NCI-H1436 (cell line): ENCODE results near the gene TNFRSF25.
A peak's percentile ranks its signal among the peaks of the same experiment; 100 is the strongest.
"Not testable (repeated sequence)": the region's sequence is repeated elsewhere in the genome, so short reads cannot be mapped to it uniquely, and the experiment has no call there.

Source experiments
- DNase-seq: peaks from one replicate; lab custom pipeline; 2025; lab: John Stamatoyannopoulos, UW

Gene TNFRSF25

GRCh38 chr1:6431645-6432579, 34.1 kb downstream of the TNFRSF25 start:
- DNase-seq: not testable (repeated sequence)

- not testable (repeated sequence) for DNase-seq
Observed at GRCh38 chr1:6429660-6430411, 36.1 kb downstream of the TNFRSF25 start.

DNA sequence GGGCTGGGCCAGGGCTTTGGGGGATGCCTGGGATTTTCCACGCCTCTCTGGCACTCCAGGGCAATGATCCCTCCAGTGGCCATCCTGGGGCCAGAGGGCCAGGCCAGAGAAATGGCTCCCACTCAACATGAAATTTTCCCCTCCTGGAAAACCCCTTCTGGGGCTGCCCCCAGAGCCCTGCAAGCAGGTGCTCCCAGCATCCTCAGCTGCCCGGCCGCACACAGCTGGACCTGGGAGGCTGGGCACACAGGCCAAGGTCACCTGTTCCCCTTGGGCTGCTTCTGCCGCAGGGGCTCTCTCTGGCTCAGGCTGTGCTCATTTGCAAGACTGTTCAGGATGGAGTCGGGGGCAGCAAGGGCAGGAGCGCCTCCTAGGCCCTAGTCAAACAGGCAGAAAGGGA, 37.5 kb downstream of the TNFRSF25 start:
- not testable (repeated sequence) for DNase-seq

DNA sequence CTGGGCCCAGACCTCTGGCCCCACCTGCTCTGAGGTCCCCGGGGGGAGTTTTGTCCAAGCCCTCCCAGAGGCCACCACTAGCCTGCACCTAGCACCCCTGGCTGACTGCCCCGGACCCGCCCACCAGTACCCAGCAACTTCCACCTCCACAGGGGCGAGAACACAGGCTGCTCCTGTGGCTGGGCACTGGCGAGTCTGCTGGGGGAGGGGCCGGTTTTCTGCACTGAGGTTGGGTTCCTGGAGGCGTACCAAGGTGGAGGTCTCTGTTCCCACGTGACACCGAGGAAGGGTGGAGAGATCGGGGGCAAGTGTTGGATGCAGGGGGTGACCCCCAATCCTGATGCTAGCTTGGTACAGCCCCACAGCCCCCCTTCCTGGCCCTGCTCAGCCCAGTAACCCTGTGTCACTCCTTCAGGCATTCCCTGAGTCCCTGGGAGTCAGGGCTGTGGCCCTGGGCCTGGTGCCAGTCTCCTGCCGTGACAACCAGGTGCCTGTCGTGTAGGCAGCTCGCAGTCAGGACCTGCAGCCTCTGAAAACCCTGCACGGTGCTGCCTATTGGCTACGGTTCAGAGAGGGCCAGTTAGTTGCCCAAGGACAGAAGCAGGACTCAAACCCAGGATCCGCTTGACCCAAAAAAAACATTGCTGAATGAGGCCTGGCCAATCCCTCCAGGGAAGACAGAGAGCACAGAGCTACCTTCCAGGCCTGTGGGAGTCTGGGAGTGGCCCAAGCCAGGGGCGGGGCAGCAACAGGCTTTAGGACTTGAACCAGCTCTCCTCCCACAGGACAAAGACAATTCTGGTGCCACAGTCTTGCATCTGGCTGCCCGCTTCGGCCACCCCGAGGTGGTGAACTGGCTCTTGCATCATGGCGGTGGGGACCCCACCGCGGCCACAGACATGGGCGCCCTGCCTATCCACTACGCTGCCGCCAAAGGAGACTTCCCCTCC, 38.3 kb downstream of the TNFRSF25 start:
- no peak for DNase-seq

DNA sequence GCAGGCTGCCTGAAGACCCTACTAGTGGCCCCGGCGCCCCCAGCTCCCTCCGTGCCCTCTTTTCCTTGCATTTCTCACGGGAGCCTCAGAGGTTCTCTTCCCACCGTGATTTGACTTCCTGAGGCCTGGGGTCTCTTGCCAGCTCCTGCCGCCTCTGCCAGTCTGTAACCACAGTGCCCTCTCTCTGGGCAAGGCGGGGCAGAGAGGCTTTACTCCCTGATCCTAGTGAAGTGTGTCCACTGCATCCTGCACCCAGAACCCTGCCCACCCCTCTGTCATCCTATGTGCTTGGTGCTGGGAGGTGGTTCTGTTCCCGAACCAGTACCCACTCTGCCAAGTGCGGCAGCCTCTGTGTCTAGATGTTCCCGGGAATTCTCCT, 39.0 kb downstream of the TNFRSF25 start:
- DNase-seq: no peak

DNA sequence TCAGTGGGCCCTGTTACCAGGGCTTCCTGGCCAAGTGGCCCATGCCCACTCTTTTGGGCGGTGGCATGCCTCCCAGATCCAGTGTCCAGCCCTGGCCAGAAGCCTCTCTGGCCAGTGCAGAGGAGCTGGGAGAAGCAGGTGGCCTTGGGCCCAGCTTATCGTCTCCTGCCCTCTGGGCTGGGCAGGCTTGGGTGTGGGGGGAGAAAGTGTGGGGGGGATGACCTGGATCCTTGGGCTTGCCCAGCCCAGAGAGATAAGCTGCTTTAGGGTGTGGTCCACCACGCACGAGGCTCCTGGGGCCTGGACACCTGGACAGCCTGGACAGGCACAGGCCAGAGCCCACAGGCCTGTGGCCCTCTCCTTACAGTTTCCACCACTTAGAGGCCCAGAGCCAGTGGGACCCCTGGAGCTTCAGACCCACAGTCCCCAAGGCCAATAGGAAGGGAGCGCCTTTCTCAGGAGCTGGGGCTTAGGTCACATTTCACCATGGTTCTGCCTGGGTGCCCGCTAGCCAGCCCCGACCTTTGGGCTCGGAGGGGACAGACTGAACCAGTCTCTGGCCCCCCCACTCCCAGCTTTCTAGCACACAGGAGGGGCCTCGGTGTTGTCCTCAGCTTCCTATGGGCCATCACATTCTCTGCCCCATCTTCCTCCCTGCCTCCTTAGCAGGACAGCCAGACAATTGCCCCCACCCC, 39.5 kb downstream of the TNFRSF25 start:
- no peak for DNase-seq

DNA sequence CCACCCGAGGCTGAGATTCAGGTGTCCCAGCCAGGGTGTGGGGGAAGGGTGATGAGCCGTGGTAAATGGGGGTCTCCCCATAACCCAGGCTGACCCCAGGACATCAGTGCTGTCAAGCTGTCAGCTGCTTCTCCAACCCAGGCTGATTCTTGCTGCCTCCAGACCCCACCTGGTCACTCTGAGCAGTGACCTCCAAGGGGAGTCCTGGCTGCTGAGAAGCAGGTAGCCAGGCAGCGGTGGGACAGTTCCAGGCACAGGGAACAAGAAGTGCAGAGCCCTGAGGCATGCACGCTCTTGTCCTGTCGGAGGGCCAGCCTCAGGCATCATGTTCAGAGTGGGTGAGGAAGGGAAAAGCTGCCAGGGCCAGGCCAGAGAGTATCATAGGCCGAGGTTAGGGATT, 40.3 kb downstream of the TNFRSF25 start:
- DNase-seq: no peak

DNA sequence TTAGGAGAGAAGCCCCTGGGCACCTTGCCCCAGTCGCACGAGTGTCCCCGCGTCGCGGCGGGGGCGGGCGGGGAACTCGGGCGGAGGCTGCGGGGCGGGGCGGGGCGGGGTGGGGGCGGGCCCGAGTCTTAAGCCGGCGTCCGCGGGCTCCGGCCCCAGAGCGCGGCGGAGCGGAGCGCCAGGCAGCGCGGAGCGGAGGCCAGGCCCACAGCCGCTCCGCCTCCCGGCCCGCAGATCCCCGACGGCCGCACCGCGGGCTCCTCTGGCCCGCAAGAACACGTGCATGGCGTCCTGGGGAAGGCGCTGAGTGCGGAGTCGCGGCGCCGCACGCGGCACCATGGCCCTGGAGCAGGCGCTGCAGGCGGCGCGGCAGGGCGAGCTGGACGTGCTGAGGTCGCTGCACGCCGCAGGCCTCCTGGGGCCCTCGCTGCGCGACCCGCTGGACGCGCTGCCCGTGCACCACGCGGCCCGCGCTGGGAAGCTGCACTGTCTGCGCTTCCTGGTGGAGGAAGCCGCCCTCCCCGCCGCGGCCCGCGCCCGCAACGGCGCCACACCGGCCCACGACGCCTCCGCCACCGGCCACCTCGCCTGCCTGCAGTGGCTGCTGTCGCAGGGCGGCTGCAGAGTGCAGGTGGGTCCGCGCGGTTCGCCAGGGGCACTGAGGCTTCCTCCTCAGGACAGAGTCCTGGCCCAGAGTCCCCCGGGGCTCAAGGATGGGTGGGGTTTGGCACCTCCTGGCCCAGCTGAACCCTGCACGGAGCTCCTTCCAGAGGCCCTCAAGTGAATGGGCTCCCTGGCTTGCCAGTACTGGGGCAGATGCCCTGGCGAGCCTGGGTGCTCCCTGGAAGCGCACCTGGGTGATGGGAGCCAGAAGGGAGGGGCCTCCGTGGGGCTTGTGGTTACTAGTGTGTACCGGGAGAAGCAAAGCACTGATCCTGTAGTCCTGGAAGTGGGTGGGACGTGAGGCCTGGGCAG, 41.1 kb downstream of the TNFRSF25 start, which contains the start of gene ESPN:
TSS of gene ESPN (plus strand) at position 158 of the 975 bp plus-strand sequence. CDS start at position 338, 180 bp downstream.
- no peak for DNase-seq

GRCh38 chr1:6424000-6424565, 41.9 kb downstream of the TNFRSF25 start:
- no peak for DNase-seq

- DNase-seq: peak; percentile 24
Observed at GRCh38 chr1:6423321-6423999, 42.5 kb downstream of the TNFRSF25 start.

GRCh38 chr1:6421266-6421665, 44.7 kb downstream of the TNFRSF25 start:
- DNase-seq: no peak

DNA sequence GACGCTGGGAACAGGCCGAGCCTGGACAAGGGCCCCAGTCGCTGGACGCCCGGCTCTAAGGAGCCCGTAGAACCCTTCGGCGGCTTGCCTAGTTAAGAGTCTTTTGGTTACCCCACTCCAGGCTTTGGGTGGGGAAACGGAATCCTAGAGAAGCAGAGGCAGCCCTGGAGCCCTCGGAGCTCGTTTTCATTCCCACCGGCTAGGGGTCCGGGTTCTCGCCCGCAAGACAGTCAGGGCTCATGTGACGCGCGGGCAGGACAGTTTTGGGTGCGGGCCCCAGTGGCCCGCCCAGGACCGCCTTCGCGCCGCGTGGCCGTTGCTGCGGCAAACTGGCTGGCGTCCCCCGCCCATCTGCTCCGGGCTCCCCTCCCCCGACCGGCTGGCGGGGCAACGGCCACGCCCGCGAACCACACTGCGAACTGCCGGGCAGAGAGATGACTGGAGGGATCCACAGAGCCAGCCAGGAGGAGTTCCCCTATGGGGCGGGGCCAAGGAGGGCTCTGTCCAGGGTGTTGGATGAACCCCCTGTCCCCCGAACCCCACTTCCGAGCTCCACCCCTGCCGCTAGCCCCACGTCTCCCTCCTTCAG, 45.4 kb downstream of the TNFRSF25 start:
- no peak for DNase-seq

GRCh38 chr1:6419804-6420453, 46.0 kb downstream of the TNFRSF25 start, which contains the start of gene HES2:
HES2 (minus strand) TSS chr1:6419919; CDS start chr1:6419820, 99 bp downstream.
- DNase-seq: no peak

- no peak for DNase-seq
Observed at GRCh38 chr1:6419397-6419803, 46.6 kb downstream of the TNFRSF25 start.

DNA sequence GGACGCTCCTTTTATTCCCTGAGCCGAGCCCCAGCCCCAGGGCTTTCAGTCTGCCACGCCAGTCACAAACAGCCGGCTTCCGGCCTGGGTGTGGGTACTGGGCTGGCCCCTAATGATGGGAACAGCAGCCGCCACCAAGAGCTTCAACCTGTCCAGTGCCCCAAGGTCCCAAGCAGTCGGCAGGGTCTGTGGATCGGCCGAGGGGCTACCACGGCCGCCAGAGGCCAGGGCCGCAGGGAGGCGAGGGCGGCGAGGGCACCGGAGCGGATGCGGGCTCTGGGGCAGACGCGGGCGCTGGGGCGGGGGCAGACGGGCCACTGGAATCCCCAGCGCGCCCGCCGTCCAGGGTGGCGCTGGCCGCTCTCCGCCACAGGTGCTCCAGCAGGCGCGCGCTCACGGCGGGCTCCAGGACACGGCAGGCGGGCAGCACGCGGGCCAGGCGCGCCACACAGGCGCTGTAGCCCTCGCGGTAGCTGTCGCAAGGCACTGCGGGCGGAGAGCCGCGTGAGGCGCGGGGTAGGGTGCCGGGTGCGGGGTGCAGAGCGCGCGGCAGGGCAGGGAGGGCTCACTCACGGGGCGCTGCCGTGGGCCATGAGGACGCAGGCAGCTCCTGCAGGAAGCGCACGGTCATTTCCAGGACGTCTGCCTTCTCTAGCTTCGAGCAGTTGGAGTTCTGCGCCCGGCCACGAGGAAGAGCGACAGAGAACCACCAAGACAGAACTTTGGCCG, 47.1 kb downstream of the TNFRSF25 start:
- no peak for DNase-seq

DNA sequence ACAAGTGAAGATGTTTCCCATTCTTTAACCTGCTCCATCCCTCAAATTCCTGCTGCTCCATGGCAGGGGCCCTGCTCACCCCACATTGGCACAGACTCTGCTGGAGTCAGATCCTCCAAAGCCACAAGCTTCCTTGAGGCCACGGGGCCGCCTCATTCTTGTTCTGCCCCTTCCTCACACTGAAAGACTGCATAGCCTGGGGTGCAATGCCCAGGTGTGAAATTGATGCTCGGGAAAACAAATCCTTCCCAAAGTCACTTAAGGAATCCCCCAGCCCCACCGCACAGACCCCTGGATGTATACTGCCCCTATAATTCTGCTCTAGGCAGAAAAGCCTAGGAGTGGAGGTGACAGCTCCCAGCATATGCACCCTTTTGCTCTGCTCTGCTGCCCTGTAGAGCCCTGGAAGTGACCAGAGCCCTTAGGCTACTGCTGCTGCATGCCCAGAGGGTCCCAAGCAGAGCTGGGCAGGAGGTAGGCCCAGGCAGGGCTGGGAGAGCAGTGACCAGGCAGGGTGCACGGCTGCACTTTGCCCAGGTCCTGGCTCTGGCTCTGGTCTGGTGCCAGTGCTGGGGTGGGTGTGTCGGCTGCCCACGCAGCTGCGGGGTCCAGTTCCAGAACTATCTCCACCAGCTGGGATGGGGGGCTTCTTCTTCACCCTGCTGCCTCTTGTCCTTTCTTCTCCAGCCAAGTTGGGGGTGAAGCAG, 47.9 kb downstream of the TNFRSF25 start:
- DNase-seq: no peak

- no peak for DNase-seq
Observed at GRCh38 chr1:6416906-6417305, 49.1 kb downstream of the TNFRSF25 start.
